HUDEP-2 (cell line): Measurements from ENCODE around the gene CTPS1.
A peak's percentile ranks its signal among the peaks of the same experiment; 100 is the strongest.

Experiments used
- DNase-seq, 76 experiments: peaks; one replicate each; lab custom pipeline; 2025; ENCODE audit not compliant: unreplicated experiment in 76 of 76; lab: John Stamatoyannopoulos, UW

Gene CTPS1, protein sequence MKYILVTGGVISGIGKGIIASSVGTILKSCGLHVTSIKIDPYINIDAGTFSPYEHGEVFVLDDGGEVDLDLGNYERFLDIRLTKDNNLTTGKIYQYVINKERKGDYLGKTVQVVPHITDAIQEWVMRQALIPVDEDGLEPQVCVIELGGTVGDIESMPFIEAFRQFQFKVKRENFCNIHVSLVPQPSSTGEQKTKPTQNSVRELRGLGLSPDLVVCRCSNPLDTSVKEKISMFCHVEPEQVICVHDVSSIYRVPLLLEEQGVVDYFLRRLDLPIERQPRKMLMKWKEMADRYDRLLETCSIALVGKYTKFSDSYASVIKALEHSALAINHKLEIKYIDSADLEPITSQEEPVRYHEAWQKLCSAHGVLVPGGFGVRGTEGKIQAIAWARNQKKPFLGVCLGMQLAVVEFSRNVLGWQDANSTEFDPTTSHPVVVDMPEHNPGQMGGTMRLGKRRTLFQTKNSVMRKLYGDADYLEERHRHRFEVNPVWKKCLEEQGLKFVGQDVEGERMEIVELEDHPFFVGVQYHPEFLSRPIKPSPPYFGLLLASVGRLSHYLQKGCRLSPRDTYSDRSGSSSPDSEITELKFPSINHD

GRCh38 chr1:40979241-40980067 lies at the start of gene CTPS1:
TSS of gene CTPS1 (plus strand) at chr1:40979696. CDS start at chr1:40983291, 3,595 bp downstream.
- DNase-seq, result peak in 74 of 76 experiments; percentile 31 to 98 (median 89)

DNA sequence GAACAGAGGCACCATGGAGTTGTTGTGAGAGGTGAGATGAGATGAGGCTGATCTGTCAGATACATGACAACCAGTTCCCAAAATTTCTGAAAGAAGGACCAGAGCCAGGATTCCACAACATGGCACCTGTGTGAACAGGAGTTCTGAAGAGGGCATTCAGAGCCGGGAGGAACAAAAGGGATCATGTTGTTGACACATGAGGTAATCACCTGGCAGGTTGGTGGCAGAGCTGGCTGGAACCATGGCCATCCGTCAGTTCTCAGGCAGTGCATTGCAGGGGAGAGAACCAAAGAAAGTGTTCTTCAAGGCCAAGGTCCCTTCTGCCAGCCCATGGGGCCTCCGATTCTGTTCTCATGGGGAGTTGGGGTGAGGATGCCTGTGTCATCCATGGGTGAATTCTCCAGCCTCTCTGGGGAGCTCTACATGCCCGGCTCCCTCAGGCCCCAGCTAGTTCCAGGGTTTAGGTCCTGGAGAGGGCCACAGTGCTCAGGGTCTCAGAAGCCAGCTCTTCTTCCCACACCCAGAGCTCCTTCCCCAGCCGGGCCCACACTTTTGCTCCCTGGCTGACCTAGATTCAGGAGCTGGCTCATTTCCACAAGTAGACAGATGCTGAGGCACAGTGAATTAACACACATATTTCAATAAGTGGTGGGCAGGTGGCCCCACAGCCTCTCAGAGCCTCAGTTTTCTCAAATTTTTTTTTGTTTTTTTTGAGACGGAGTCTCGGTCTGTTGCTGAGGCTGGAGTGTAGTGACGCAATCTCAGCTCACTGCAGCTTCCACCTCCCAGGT lies 49.1 kb upstream of the CTPS1 start:
- DNase-seq, result no peak

- no peak for DNase-seq
Measured at GRCh38 chr1:40931601-40932000, 47.9 kb upstream of the CTPS1 start.

GRCh38 chr1:40932006-40932405 lies 47.5 kb upstream of the CTPS1 start:
- no peak for DNase-seq

DNA sequence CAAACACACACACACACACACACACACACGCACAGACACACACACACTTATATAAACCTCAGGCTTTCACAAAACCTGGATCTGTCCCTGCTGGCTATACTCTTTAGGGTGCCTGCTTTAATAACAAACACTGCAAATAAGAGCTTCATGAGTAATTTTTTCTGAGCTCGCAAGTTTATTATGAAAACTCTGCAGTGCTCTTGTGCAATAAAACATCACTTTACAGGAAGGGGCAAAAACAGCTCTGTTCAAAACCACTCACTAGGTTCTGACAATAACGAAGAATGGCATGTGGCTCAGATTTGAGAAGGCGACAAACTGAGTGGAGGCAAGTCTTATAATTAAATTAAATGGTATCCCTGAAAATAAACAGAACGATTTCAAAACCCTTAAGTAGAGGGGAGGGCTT lies 42.6 kb upstream of the CTPS1 start:
- DNase-seq, result no peak

DNA sequence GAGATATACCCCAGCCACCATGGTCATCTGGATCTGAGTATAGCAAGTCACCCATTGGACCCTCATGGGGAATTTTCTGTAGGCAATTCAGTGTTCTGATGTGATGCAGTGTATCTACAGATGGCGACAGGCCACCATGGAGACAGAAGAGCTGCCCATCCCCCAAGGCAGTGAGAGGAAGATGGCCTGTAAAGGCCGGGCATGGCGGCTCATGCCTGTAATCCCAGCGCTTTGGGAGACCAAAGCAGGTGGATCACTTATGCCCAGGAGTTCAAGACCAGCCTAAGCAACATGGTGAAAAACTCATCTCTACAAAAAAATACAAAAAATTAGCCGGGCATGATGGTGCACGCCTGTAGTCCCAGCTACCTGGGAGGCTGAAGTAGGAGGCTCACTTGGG lies 41.1 kb upstream of the CTPS1 start:
- DNase-seq, result no peak

DNA sequence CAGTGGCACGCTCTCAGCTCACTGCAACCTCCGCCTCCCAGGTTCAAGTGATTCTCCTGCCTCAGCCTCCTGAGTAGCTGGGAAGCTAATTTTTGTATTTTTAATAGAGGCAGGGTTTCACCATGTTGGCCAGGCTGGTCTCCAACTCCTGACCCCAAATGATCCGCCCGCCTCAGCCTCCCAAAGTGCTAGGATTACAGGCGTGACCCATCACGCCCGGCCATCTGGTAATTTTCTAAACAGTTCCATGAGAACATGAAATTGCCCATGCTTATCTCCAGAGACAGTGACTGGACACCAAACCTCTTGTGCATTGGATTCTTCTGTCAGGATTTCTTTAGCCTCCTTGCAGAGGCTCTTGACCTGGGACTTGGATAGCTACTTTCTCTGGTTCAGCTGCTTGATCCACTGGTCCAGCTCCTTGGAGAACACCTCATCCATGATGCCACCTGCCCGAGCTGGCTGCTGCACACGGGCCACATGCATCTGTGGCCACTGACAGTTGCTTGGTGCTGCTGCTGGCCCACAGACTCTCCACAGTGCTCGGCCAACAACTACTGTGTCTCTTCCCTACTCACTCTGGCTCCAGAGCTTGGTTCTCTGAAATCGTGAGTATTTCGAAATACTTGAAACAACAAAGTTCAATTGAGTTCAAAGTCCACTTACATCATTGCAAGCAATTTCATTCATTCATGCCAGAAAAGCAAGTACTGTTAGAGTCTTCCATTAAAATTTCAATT lies 40.0 kb upstream of the CTPS1 start:
- DNase-seq, result no peak

DNA sequence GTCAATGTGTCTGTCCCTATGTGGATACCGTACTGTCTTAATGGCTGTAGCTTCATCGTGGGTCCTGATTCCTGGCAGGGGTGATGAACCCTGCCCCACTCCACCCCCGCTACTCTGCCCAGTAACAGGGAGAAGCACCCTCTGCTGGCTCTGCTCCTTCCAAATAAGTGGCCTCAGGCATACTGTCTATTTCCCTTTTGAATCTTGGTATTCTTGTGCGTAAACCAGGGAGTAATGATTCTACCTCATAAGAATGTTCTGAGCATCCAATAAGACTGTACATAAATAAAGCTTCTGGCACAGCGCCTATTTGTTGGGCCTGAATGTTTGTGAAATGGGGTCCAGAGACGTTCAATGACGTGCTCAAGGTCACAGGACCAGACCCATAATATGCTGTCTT lies 35.2 kb upstream of the CTPS1 start:
- no peak for DNase-seq

- no peak for DNase-seq
Measured at GRCh38 chr1:40944841-40945430, 34.6 kb upstream of the CTPS1 start.

GRCh38 chr1:40945491-40945973 lies 34.0 kb upstream of the CTPS1 start:
- no peak for DNase-seq

GRCh38 chr1:40948741-40949443 lies 30.6 kb upstream of the CTPS1 start:
- DNase-seq, result peak in 39 of 76 experiments; percentile 1 to 54 (median 26)

DNA sequence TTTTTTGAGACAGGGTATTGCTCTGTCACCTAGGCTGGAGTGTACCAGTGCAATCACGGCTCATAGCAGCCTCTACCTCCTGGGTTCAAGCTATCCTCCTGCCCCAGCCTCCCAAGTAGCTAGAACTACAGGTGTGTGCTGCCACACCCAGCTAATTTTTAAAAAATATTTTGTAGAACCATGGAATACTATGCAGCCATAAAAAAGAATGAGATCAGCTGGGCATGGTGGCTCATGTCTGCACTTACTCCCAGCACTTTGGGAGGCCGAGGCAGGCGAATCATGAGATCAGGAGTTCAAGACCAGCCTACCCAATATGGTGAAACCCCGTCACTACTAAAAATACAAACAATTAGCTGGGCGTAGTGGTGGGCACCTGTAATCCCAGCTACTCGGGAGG lies 29.9 kb upstream of the CTPS1 start:
- DNase-seq, result no peak

DNA sequence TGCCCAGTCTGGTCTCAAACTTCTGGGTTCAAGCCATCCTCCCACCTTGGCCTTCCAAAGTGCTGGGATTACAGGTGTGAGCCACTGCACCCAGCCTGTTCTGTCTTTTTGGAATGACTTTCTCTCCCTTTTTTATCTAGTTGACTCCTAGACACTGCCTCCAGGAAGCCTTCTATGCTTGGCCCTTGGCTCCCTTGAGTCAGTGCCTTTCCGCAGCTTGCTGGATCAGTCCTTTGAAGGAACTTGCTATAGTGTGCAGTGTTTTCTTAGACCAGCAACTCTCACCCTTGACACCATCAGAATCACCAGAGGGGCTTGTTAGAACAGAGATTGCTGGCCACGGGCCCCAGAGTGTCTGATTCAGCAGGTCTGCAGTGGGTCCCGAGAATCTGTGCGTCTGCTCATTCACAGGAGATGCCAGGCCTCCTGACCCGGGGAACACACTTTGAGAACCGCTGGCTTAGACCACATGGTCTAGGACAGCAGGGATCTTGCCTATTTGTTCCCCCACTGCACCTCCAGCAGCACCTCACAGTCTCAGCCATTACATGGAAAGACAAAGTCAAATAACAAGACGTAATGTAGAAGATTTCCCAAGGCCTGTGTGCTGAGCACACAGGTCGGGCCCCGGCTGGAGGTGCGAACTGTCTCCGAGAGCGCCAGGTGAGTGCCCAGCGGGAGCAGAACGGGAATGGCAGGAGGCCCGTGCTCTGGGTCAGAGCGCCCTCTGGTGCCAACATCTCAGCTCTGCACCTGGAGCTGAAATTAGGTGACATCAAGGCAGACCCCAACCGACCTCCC lies 27.4 kb upstream of the CTPS1 start:
- peak in 44 of 76 experiments; percentile 2 to 47 (median 18) for DNase-seq

DNA sequence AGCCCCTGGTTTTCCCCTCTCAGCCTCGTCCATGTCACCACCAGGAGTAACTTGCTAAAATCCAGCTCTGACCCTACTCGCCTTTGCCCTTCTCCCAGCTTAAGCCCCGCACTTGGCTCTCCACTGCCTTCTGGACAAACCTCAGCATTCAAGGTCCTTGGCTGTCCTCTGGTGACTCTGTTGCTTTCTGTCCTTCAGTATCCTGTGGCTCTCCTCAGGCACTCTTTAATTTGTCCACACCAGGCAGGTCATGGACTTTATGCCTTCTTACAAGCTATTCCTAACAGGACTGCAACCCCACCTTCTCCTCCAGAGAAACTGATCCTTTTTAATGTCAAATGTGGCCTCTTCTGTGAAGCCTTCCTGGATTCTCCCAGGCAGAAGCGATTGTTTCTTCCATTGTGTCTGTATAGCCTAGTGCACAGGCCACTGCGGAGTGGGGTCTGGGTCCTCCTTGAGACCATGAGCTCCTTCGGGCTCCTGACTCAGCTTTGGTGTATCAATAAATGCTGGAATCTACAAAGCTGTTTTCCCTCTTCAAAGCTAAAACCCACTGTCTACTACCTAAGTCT lies 26.7 kb upstream of the CTPS1 start:
- DNase-seq, result no peak

- DNase-seq, result no peak
Measured at GRCh38 chr1:40954626-40955025, 24.9 kb upstream of the CTPS1 start.

- no peak for DNase-seq
Measured at GRCh38 chr1:40955266-40955665, 24.2 kb upstream of the CTPS1 start.

DNA sequence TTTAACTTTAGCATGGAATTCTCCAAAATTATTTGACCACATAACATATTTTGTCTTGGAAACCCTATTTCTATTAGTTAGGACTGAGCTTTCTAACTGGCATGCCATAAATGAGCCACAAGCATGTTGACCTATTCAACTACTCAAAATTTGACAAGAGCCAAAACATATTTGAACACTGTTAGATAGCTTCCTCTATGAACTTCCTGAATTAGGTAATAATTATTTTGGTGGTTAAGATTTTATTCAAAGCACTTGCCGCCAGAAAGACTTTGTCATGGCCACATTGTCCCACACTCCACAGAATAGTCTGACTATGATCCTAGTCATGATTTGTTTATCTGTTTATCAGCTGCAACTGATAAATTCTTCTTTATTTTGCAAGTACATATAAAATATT lies 23.1 kb upstream of the CTPS1 start:
- DNase-seq, result no peak

- DNase-seq, result no peak
Measured at GRCh38 chr1:40958210-40958609, 21.3 kb upstream of the CTPS1 start.
